Right renal pelvis (tissue), 4 donors: ENCODE data around the gene ZNF543. TPM values are rescaled to one million over a fixed set of nuclear protein-coding genes. Genes with fewer than 3 reads are reported as not detected.
"Not testable (repeated sequence)": the region's sequence is repeated elsewhere in the genome, so short reads cannot be mapped to it uniquely, and the experiment has no call there.

Experiments used
- DNase-seq, 4 donors: peaks; one replicate each; pipeline ENCODE4 v3.0.0-alpha.2; 2013; ENCODE audit warnings: low read depth in 4 of 4, low spot score in 3 of 4, missing footprints in 1 of 4
- polyA plus RNA-seq, 4 donors: library from polyadenylated mRNA; unstranded; fragments of 120-200 nt; gene quantifications; one replicate each; pipeline ENCODE4 v1.2.1, GENCODE V29; 2013; ENCODE audit not compliant: insufficient read length in 4 of 4

ZNF543 gene
- polyA plus RNA-seq, 4 donors, result 7.9 to 9.1 (median 8.6) TPM

GRCh38 chr19:57317503-57317902 lies 2.8 kb upstream of the ZNF543 start:
- no peak for DNase-seq

- no peak for DNase-seq
These were observed 448 bp upstream of the ZNF543 start for GRCh38 chr19:57319869-57320179.

GRCh38 chr19:57321116-57321515 lies 844 bp downstream of the ZNF543 start:
- DNase-seq, result no peak

- no peak for DNase-seq
These were observed 1.5 kb downstream of the ZNF543 start for GRCh38 chr19:57321751-57322150.

- DNase-seq, result no peak
These were observed 4.7 kb downstream of the ZNF543 start for GRCh38 chr19:57324992-57325391.

GRCh38 chr19:57327993-57328392 lies 7.7 kb downstream of the ZNF543 start:
- DNase-seq, result no peak

GRCh38 chr19:57334191-57334590 lies 13.9 kb downstream of the ZNF543 start:
- DNase-seq, result no peak

GRCh38 chr19:57338877-57339276 lies 18.6 kb downstream of the ZNF543 start:
- no peak for DNase-seq

- DNase-seq, result no peak
These were observed 22.3 kb downstream of the ZNF543 start for GRCh38 chr19:57342582-57342981.

GRCh38 chr19:57348136-57348535 lies 27.9 kb downstream of the ZNF543 start:
- DNase-seq, result no peak

- DNase-seq, result peak; percentile 84 to 90 (median 88)
These were observed 30.9 kb downstream of the ZNF543 start, which contains the start of gene ZNF304 for GRCh38 chr19:57350877-57351805. Gene ZNF304 (plus strand): TSS chr19:57351271. CDS start chr19:57351665, 394 bp downstream.

GRCh38 chr19:57351867-57352266 lies 31.6 kb downstream of the ZNF543 start:
- DNase-seq, result no peak

- no peak for DNase-seq
These were observed 35.6 kb downstream of the ZNF543 start for GRCh38 chr19:57355916-57356315.

GRCh38 chr19:57357406-57357805 lies 37.1 kb downstream of the ZNF543 start:
- DNase-seq, result no peak

- no peak for DNase-seq
These were observed 39.0 kb downstream of the ZNF543 start for GRCh38 chr19:57359300-57359699.

GRCh38 chr19:57362419-57362818 lies 42.1 kb downstream of the ZNF543 start:
- DNase-seq, result no peak

GRCh38 chr19:57362997-57363687 lies 42.9 kb downstream of the ZNF543 start, which contains the start of the genes TRAPPC2B and ZNF547:
Gene TRAPPC2B (plus strand): TSS chr19:57363551. CDS start chr19:57364834, 1,283 bp downstream.
Gene ZNF547 (plus strand): TSS chr19:57363551. CDS start chr19:57368556, 5,005 bp downstream.
- DNase-seq, result peak; percentile 99 to 100 (median 99)

GRCh38 chr19:57363688-57364181 lies 43.5 kb downstream of the ZNF543 start:
- DNase-seq, result peak in 1 of 4 donors; percentile 12

GRCh38 chr19:57366776-57367175 lies 46.5 kb downstream of the ZNF543 start:
- DNase-seq, result no peak

- DNase-seq, result no peak
These were observed 53.9 kb downstream of the ZNF543 start for GRCh38 chr19:57374179-57374578.

GRCh38 chr19:57374647-57375046 lies 54.4 kb downstream of the ZNF543 start:
- not testable (repeated sequence) for DNase-seq
